HG03039 (cell line): ENCODE measurements around the gene TCERG1L.

Source experiments
- ATAC-seq: cut with Tn5 transposase; IDR thresholded peaks from one replicate; pipeline ENCODE4 v1.9.1; 2021; ENCODE audit warnings: mild to moderate bottlenecking, moderate library complexity; ENCODE audit not compliant: unreplicated experiment

Gene TCERG1L

DNA sequence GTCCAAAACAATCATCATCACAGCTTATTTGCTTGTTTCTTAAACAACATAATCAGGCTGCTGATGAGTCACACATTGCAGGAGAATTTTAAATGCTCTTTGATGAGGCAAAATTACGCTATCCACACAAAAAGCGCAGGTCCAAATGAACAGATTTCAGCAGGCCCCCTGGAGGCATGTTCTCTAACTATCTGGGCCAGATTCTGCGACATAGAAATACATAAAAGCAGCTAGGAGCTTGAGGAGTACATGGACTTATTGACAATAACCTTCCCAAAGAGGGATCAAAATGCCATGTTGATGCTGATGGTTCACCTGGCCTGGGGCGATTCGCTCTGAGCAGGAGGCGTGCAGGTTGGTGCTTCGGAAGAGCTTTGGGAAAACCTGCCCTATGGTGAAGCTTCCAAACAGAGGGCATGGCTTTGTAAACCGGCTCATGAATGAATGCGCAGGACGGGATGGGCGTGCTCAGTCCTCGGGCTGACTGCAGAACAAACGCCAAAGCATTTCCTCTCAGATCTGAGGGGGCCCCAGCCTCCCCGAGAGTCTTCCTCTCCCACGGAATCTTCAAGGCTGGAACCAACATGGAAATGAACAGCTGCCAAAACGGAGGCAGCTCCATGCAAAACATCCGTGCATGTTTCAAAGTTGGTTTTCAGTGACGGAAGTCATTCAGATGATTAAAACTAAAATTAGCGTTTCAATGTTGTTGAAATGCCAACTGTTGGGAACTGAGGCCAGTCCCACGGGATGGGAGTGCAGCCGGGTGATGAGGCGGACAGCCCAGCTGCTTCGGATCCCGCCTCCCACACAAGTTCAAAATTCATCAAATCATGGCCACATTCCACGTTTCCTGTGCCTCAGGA lies 179.6 kb downstream of the TCERG1L start:
- no peak for ATAC-seq

DNA sequence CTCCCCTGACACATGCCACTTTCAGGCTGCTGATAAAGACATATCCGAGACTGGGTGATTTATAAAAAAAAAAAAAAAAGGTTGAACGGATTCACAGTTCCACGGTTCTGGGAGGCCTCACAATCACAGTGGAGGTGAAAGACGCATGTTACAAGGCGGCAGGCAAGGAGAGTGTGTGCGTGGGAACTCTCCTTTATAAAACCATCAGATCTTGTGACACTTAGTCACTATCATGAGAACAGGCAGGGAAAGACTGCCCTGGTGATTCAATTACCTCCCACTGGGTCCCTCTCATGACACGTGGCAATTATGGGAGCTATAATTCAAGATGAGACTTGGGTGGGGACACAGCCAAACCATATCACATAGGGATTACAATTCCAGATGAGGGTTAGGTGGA lies 181.5 kb downstream of the TCERG1L start:
- no peak for ATAC-seq

DNA sequence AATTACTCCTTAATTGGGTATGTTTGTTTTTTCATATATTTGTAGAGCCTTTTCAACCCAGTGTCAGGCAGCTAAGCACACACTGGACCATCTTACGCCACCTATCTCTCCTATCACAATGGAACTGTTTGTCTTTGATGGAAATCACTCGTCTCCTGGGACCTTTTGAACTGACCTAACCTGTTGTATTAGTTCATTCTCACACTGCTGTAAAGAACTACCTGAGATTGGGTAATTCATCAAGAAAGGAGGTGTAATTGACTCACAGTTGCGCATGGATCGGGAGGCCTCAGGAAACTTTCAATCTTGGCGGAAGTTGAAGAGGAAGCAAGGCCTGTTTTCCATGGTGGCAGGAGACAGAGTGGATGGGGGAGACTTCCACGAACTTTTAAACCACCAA lies 182.0 kb downstream of the TCERG1L start:
- no peak for ATAC-seq

DNA sequence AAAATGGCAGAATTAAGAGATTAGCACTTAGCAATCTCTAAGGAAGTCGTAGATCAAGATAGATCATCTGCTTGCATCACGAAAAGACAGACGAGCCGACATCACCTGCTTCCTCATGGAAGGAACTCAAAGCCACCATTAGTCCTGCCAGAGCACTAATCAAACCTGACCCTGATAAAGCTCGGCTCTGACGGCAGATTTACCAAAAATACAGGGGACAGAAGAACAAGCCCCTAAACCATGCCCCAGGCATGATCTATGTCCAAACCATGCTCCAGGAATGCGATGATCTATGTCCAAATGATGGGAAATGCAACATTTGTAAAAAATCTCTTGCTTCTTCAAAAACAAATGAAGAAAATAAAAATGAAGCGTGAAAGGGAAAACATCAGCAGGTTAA lies 182.8 kb downstream of the TCERG1L start:
- no peak for ATAC-seq

DNA sequence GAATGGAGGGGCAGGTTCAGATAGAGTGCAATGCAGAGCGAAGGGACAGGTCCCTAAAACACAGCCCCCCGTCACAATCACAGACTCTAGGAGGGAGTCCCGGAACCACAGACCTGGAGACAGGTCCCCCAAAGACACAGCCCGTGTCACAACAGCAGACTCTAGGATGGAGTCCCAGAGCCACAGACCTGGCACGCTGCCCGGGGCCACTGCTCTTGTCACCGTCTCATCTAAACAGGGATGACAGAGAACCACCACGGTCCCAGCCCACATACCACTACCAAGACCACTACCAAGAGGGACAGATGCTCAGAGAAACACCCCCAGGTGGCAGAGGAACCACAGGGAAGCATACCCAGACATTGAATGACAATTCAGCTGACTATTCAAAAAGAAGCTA lies 183.9 kb downstream of the TCERG1L start:
- ATAC-seq = no peak

DNA sequence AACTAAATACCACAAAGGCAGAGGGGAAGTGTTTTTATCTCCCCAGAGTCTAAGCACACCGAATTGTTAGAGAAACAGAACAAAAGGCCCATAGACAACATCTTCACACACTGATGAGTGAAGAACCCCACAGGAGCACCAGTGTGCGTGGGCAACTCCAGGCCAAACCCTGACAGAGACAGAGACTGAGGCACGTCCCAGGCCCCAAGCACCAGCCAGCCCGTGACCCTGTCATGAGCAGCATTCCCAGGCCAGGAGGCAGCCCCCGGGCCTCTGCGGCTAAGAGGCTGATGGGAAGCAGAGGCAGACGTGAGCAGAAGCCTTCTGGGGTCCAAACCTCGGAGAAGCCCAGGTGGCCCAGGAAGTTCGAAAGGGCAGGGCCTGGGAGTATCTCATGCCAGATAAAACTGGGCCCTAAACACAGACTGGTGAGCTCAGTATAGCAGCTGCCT lies 184.4 kb downstream of the TCERG1L start:
- no peak for ATAC-seq

DNA sequence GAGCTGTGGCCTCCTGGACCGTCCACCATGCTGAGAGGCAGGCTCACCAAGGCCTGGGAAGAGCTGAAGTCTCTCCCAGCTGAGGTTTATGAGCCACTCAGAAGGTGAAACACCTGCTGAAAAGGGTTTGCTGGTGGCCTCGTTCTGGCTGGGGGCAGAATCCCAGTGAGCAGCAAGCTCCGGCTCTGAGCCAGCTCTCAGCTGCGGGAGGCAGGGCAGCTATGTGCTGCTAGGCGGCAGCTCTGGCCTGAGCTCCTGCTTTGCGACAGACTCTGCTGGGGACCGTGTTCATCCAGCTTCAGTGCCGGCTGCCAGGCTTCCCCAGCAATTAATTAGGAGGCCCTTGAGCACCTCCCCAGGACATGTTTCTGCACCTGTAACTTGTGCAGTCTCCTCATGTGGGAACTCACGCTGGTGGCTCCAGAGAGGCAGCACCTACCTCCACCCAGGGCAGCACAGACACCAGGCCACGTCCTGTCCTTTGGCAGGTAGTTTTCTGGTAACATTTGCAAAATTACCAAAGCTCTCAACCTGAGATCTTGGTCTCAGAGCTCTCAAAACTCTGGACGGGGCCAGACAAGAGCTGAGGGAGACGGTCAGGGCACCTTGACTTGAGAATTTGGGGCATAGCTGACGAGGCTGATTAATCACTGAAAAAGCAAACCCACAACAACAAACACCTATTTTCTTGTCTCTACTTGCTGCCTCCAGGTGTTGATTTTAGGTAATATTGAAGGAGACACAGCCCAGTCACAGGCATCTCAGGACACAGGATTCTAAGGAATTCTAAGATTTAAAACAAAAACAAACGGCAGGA lies 185.0 kb downstream of the TCERG1L start:
- ATAC-seq = no peak

DNA sequence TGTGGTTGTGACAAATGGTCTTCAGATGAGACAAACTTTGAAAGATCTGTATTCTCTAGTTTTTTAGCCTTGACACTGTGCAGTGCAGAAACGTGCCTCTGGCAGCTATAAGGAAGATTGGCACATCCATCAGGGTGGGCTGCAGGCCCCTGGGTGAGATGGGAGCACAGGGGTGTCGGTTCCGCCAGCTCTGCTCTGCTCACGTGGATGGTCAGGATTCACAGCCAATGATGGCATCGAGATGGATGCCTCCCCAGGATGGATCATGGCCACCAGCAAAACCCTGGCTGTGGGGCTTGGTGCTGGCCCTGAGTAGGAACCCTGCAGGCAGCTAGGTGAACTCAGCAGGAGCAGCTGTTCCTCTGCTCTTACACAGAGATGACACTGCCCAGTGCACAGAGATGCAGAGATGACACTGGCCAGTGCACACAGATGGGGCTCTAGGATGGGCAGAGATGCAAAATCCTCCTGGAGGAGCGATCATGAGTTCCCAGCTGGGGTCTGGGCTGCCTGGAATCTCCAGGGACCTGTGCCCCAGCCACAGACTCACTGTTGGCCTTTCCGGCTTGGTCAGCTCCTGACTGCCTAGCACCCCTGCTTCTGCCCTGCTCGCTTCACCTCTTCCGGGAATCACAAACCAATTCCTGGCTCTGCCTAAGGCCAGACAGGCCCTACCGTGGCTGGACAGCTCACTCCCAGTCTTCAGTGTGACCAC lies 185.9 kb downstream of the TCERG1L start:
- no peak for ATAC-seq

DNA sequence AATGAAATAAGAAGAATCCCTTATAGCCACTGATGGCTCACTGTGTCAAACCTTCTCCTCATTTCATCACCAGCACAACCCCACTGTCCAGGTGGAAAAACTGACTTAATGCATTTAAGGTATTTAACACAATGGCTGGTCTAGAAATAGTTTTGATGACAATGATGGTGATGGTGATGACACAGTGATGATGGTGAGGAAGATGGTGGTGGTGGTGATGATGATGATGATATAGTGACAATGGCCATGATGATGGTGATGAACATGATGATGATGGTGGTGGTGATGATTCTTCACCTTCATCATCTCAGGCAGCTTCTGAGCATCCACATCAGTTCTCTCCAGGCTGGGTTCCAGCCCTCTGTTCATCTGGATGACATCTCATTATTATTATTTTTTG lies 186.6 kb downstream of the TCERG1L start:
- ATAC-seq = no peak

DNA sequence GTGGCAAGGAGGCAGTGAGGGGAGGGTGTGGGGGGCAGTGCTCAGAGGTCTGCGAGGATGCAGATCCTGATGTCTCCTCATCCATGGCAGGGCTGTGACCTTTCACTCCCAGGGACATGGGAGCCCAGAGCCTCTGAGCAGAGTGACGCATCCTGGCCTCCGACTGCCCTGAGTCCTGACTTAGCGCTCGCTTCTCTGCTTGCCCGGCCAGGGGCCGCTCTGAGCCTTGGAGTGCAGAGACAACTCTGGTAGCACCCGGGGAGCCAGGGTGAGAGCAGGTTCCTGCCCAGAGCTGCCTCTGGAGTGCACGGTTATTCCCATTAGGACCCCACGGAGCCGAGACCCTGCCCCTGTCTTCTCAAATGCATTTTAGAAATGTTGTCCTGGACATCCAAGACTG lies 188.0 kb downstream of the TCERG1L start:
- no peak for ATAC-seq

DNA sequence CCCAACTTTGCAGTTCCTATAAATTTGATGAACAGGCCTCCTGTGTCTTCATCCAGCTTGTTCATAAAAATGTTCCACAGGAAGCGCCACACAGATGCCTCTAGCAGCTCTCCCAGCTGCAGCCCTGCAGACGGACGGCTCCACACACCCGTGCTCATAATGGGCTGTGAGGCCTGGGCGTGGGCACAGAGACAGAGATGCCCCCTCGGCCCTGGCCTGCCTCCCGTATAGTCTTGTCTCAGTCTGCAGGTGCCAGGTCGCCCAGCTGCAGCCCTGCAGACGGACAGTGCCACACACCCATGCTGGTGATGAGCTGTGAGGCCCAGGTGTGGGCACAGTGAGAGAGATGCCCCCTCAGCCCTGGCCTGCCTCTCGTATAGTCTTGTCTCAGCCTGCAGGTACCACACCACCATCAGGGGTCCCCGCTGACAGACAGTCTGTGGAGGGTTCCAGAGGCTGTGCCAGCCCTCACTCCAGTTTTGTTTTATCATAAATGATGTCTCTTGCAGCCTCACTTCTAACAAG lies 189.9 kb downstream of the TCERG1L start:
- ATAC-seq = no peak

DNA sequence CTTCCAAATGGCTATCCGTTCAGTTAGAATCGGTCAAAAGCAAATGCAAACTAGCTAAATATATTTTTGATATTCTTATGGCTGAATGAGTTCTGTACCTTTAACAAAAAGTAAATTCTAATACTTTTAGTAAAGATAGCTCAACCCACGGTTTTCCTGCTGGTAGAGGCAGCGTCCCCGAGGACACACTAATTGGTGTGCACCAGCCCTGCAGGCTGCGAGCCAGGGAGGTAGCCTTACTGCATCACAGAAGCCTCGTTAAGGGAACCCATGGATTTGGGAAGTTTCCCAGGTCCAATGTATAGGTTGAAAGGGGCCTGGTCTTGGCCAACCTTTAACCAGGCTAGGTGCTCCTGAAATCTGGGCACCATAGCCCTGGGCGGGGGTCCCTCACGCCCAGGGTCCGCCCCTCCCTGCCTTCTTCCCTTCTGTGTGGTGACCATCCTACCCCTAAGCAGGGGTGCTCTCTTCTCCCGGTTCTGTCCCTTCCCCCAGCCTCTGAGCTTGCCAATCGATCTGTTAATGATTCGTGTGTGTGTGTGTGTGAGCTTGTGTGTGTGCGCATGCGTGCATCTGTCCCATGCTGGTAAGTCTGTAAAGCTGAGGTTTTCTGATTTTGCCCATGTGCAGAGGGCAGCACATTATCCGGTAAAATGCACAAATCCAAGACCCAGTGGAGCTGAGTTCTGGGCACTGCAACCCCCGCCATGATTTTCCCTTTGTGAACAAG lies 191.7 kb downstream of the TCERG1L start:
- ATAC-seq = no peak

DNA sequence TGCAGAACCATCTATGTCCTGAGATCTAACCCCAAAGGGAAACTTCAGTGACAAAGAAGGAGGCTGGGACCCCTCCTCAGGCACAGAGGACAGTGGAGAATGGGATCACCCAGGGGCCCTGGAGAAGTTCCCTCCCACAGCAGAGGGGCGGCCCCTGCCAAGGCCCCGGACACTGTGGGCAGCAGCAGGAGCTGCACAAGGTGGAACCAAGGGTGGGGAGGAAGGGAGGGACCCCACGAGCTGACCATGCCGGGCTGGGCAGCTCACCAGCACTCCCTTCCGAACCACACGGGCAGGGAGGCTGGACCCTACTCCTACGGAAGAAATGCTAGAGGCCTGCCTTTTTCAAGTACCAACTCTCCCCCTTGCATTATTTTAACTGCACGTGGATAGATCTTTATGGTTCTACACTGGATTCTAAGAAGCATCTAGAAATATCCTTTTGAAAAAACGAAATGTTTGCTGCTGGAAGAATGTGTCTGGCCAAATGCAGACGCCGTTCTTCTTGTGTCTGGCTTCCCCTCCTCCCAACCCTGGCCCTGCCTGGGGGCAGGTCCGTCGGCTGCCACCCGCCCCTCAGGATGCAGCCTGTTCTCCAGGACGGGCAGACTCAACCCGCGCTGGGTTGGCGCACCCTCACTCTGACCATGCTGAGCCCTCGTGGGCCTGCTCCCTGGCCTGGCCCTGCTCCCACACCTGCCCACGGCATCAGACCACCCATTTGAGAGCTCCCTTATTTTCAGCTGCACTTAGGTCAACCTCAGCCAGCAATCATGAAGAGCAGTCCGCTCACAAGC lies 193.9 kb downstream of the TCERG1L start:
- no peak for ATAC-seq

DNA sequence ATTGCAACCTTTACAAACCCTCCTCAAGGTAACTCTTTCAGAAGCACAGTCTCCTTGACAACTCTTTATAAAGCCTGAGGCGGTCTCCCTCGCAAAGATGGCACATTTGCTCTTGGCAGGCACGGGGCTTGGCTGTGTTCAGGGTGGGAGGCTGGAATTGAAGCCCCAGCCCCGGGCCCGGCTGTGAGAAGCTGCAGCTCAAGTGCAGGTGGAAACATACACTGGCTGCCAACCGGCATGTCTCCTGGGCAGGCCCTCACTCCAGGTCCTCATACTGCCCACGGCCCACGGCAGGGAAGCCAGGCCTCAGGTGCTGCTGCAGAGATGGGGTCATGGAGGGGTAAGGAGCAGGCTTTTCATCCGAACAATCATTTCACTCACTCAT lies 194.5 kb downstream of the TCERG1L start:
- ATAC-seq = no peak

DNA sequence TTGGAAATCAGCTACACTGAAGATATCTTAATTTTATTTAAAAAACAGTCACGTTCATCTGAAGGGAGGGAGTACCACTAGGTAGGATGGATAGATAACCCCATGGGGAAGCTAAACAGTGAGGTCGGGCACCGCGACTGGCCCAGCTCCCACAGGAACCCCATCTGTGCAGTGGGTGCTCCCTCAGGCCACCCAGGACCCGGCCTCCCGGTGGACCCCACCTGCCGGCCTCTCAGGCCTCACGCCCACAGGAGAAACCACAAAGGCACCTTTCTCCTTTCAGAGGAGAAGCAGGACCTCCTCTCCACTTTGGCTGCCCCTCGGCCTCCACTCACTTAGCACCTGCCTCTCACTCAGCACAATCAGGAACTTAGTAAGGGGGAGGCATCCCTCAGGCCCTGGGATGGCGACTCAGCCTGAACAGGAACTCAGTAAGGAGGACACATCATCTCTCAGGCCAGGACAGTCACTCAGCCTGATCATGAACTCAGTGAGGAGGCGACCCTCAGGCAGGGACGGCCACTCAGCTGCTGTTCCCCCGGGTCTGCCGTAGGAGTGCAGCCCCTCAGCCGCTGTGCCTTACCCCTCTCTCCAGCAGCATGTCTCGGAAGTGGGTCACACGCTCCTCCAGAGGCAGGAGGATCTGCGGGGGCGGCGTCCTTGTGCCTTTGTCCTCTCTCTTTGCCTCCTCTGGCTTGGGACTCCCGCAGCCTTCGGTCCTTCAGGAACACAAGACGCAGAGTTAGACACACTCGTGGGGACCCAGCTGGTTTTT lies 195.1 kb downstream of the TCERG1L start:
- ATAC-seq = no peak

DNA sequence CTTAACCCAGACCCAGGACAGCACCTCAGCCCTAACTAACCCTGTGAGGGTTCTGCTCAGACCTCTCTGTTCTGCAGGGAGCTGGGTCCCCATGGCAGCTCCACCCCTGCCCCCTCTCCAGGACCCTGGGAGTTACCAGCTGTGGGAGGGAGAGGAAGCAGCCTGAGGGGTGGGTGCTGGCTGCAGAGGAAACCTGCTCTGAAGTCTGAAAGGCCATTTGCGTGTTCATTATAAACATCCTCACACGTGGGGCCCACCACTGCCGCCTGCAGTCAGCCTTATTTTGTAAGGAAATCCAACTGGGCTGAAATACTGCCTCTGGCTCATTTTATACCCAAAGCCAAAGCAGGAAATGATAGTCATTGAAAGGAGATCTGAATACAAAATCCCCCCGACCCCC lies 195.7 kb downstream of the TCERG1L start:
- ATAC-seq = no peak

DNA sequence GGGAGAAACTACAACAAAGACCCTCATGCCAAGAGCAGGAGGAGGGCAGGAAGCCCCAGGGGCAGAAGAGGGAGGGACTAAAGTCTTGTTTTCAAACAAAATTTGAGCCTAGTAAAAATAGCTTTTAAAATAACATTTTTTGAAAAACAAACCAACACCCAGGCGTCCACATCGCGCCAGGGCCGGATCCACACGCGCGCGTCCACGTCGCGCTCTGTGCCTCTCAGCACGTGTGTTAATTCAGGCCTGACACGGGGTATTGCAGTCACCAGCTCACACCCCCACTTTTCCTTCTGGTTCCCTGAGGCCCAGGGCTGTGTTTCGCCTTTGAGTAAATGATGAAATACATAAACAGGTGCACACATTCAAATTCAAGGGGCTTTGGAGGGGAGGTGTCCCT lies 196.2 kb downstream of the TCERG1L start:
- no peak for ATAC-seq

DNA sequence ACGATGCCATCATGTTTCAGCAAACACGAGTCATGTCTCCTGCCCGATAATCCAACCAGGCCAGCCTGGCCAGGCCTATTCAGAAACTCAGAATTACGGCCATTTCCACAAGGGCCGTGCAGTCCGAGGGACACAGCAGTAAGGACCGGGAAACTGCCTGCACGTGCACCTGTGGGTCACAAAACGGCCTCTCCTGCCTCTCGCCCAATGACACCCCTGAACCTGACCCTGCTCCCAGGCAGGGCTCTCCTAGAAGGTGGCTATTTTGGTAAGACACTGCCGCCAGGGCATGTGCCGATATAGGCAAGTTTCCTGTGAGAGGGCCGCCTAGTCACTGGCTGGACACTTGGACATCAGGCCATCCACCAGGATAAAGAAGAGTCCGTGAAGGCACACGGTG lies 196.7 kb downstream of the TCERG1L start:
- no peak for ATAC-seq

DNA sequence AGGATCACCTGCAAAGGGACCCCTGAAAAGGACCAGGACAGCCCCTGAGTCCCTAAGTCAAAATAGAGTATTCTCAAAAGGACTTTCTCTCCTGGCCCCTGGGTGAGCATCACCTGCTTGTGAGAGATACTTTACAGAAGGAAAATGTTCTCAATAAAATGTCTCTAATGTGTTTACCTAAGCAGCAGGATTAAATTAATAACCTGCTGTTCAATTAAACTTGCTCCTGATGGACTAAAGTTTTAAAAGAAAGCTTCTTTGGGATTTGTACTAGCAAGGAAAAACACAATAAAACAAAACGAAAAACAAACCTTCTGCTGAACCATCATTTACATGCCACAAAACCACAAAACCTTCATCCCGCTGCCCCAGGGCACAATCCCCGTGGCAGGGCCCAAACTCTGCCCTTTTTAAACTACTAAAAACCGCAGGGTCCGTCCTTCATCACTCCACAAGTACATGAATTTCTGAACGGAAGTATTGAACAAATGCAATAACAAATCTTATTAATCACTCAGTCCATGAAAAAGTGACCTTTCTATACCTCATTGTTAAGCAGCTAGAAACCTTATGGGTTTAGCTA lies 197.7 kb downstream of the TCERG1L start:
- ATAC-seq = no peak
